GM12878 (cell line): Measurements from ENCODE around the gene CPT2. TPM values are rescaled to one million over a fixed set of nuclear protein-coding genes. Genes with fewer than 3 reads are reported as not detected.

ENCODE experiments used
- ATAC-seq: fragments of 200-7000 bp; cut with Tn5 transposase; 3 replicates; pipeline ENCODE4 v1.9.1; 2020; ENCODE audit warnings: mild to moderate bottlenecking, moderate library complexity
- BruUV-seq: library from RNA; stranded (reverse); fragments of 400-500 nt; replicated peaks from 2 replicates; lab custom pipeline; 2021; lab: Mats Ljungman, UMichigan
- CTCF ChIA-PET: fragments of 300-600 bp; sonication (Branson Sonifier 250); formaldehyde crosslinking; extraction: SDS; loops from one replicate; lab custom pipeline; 2021; ENCODE audit warnings: inconsistent platforms; lab: Yijun Ruan, JAX
- POLR2A ChIA-PET: fragments of 350-600 bp; formaldehyde crosslinking; extraction: SDS; loops from one replicate; lab custom pipeline; 2021; ENCODE audit warnings: inconsistent platforms; lab: Charles Lee
- RAD21 ChIA-PET: fragments of 300-600 bp; sonication (Branson Sonifier 250); formaldehyde crosslinking; loops from one replicate; lab custom pipeline; 2023; ENCODE audit warnings: antibody characterized with exemption; ENCODE audit not compliant: unreplicated experiment; lab: Charles Lee
- SMC1A ChIA-PET: fragments of 300-600 bp; sonication (Branson Sonifier 250); formaldehyde crosslinking; loops from one replicate; lab custom pipeline; 2023; ENCODE audit not compliant: unreplicated experiment, uncharacterized antibody; lab: Charles Lee
- DNase-seq: peaks from one replicate; pipeline ENCODE4 v3.0.0-alpha.2; 2011; ENCODE audit warnings: low read depth, low spot score
- FAIRE-seq: peaks from 3 replicates; lab custom pipeline; 2011; peaks lifted over from hg19 to GRCh38; lab: Jason Lieb, UNC
- H2AFZ ChIP-seq: 2 replicates; pipeline ENCODE4 v1.6.0; 2011; ENCODE audit warnings: low read depth, low read length, control low read depth; ENCODE audit not compliant: control insufficient read depth
- H3K27ac ChIP-seq: 2 replicates; pipeline ENCODE4 v1.5.1; 2011; ENCODE audit warnings: control low read depth; ENCODE audit not compliant: control insufficient read depth, insufficient read depth
- H3K27me3 ChIP-seq, 2 experiments: replicated peaks in 1 of 2; 2 replicates each; pipeline versions ENCODE4 v1.6.0 to v1.6.1; 2011; ENCODE audit warnings: low read length in 1 of 2; ENCODE audit not compliant: control insufficient read depth in 2 of 2, insufficient read depth in 2 of 2
- H3K36me3 ChIP-seq, 2 experiments: 2 replicates each; pipeline ENCODE4 v1.5.1; 2011; ENCODE audit warnings: low read length in 1 of 2; ENCODE audit not compliant: control insufficient read depth in 2 of 2, insufficient read depth in 2 of 2
- H3K4me1 ChIP-seq: 2 replicates; pipeline ENCODE4 v1.6.1; 2011; ENCODE audit warnings: mild to moderate bottlenecking, low read length, moderate library complexity, mixed read lengths; ENCODE audit not compliant: control insufficient read depth, insufficient read depth
- H3K4me2 ChIP-seq: 2 replicates; pipeline ENCODE4 v1.6.0; 2011; ENCODE audit warnings: control low read depth; ENCODE audit not compliant: control insufficient read depth, insufficient read depth
- H3K4me3 ChIP-seq: fragments of 200-600 bp; sonication (generic); 2 replicates; pipeline ENCODE4 v1.5.1; 2016
- H3K79me2 ChIP-seq: 2 replicates; pipeline ENCODE4 v1.6.0; 2011; ENCODE audit warnings: low read length; ENCODE audit not compliant: control insufficient read depth, insufficient read depth
- H3K9ac ChIP-seq: 2 replicates; pipeline ENCODE4 v1.8.0; 2011; ENCODE audit warnings: low read length, control low read depth, mixed read lengths; ENCODE audit not compliant: control insufficient read depth, insufficient read depth
- H3K9me3 ChIP-seq: replicated peaks from 3 replicates; pipeline ENCODE4 v1.5.1; 2011; ENCODE audit warnings: mild to moderate bottlenecking, low read length; ENCODE audit not compliant: control insufficient read depth, insufficient read depth
- H4K20me1 ChIP-seq: 2 replicates; pipeline ENCODE4 v1.6.0; 2011; ENCODE audit not compliant: control insufficient read depth, insufficient read depth
- BRCA1 ChIP-seq: IDR thresholded peaks from 2 replicates; pipeline ENCODE4 v1.6.1; 2011; ENCODE audit warnings: low read depth, low read length, improper control_type of control experiment
- CREB1 ChIP-seq: IDR thresholded peaks from 2 replicates; pipeline ENCODE4 v1.6.1; 2012; ENCODE audit warnings: low read depth, mild to moderate bottlenecking, inconsistent platforms
- DPF2 ChIP-seq: fragments of 450-650 bp; IDR thresholded peaks from 2 replicates; pipeline ENCODE4 v1.6.1; 2017; ENCODE audit warnings: mild to moderate bottlenecking
- HDAC2 ChIP-seq: fragments of 200-600 bp; sonication (generic); IDR thresholded peaks from 2 replicates; pipeline ENCODE4 v1.6.1; 2017
- PAX5 ChIP-seq: IDR thresholded peaks from 2 replicates; pipeline ENCODE4 v1.6.1; 2011; ENCODE audit warnings: low read depth, low read length, borderline replicate concordance
- RAD51 ChIP-seq: fragments of 450-650 bp; IDR thresholded peaks from 2 replicates; pipeline ENCODE4 v1.6.1; 2016; ENCODE audit warnings: moderate library complexity, mild to moderate bottlenecking, inconsistent platforms
- STAT1 ChIP-seq: fragments of 450-650 bp; conservative IDR thresholded peaks from 2 replicates; pipeline ENCODE4 v1.6.1; 2014; ENCODE audit warnings: antibody characterized with exemption, mild to moderate bottlenecking
- STAT3 ChIP-seq: IDR thresholded peaks from 2 replicates; pipeline ENCODE4 v1.6.1; 2011; ENCODE audit warnings: low read depth, low read length, improper control_type of control experiment
- USF1 ChIP-seq: IDR thresholded peaks from 2 replicates; pipeline ENCODE4 v1.6.1; 2011; ENCODE audit warnings: borderline replicate concordance, low read depth, mild to moderate bottlenecking, moderate library complexity, mixed read lengths, low read length; ENCODE audit not compliant: insufficient read depth; ENCODE audit errors: extremely low read length
- YY1 ChIP-seq: IDR thresholded peaks from 2 replicates; pipeline ENCODE4 v1.6.1; 2011; ENCODE audit warnings: low read depth, mild to moderate bottlenecking, low read length
- WGBS: methylation state at CpG from one replicate; pipeline ENCODE4 v1.1.6; 2016; ENCODE audit warnings: low lambda C conversion rate; ENCODE audit not compliant: insufficient replicate concordance, insufficient coverage; ENCODE audit errors: missing lambda C conversion rate; 5-methylcytosine and 5-hydroxymethylcytosine counted together
- in situ Hi-C: fragments of 300-500 bp; cut with MboI; formaldehyde crosslinking; loops from 9 replicates; pipeline ENCODE4 v1.14.3; 2018; ENCODE audit warnings: mixed read lengths
- intact Hi-C: fragments of 100-400 bp; cut with micrococcal nuclease; formaldehyde crosslinking; loops from one replicate; pipeline ENCODE4 v1.14.2; 2022; ENCODE audit not compliant: unreplicated experiment
- polyA plus RNA-seq, 11 experiments: library from polyadenylated mRNA; depleted of rRNA in 4 of 11; unstranded in 6 of 11; stranded (reverse) in 5 of 11; fragments of >200 nt; fragmentation: Nextera tagmentation in 4 of 11; fragmentation: Illumina TruSeq in 1 of 11; extraction: Ambion mirVana in 4 of 11; extraction: Trizol in 1 of 11; gene quantifications; 1 replicate in 1 of 11; 2 replicates in 10 of 11; pipeline versions ENCODE4 v1.2.1 to v1.2.3, GENCODE V29; 2011 to 2016; ENCODE audit warnings: inconsistent platforms in 2 of 11, missing spikeins in 2 of 11, low read depth in 1 of 11
- total RNA-seq, 4 experiments: library from RNA; depleted of rRNA in 3 of 4; stranded (reverse); fragments of >200 nt in 3 of 4; fragmentation: Illumina TruSeq in 1 of 4; extraction: Trizol in 1 of 4; gene quantifications; 2 replicates each; pipeline versions ENCODE4 v1.2.1 to v1.2.3, GENCODE V29; 2013 to 2021
- TF ChIP-seq, protein P1 (sequence below): IDR thresholded peaks from 2 replicates; pipeline ENCODE4 v1.6.1; 2011; ENCODE audit warnings: mild to moderate bottlenecking, low read depth, low read length, moderate library complexity; ENCODE audit not compliant: insufficient replicate concordance
- TF ChIP-seq, protein P2 (sequence below): IDR thresholded peaks from 2 replicates; pipeline ENCODE4 v1.6.1; 2012; ENCODE audit warnings: low read depth, low read length, improper control_type of control experiment
- TF ChIP-seq, protein P3 (sequence below): fragments of 450-650 bp; IDR thresholded peaks from 2 replicates; pipeline ENCODE4 v1.6.1; 2017; ENCODE audit warnings: mild to moderate bottlenecking, moderate library complexity
- TF ChIP-seq, protein P4 (sequence below): fragments of 450-650 bp; IDR thresholded peaks from 2 replicates; pipeline ENCODE4 v1.6.1; 2017; ENCODE audit warnings: low read depth, mild to moderate bottlenecking, moderate library complexity

The CPT2 gene
- total and polyA plus RNA-seq, 10 of the 15 experiments (the other 5 are each of a cell fraction or from before 2014, with no cell fraction given) = 10.1 to 36.2 (median 26.3) TPM

- peaks cover 15 to 27% of the 10 kb centered on the region in 2 experiments for H3K36me3 ChIP-seq
- H3K79me2 ChIP-seq = no peaks in the 10 kb centered on the region
- H4K20me1 ChIP-seq = no peaks in the 10 kb centered on the region
- no peaks in the 10 kb centered on the region for H3K27me3 ChIP-seq
- H3K4me3 ChIP-seq = no peak overlapping the region
- ChIA-PET RAD21 (interaction anchor here (0.6 kb wide), 1 partner anchor 30 kb away, joined by 3 read pairs; no protein-coding TSS in a partner anchor), SMC1A (no interaction called here), POLR2A (no interaction called here), CTCF (no interaction called here)
- in situ Hi-C loops = no loop called here
- no peak overlapping the region for H2AFZ ChIP-seq
- 80% methylated on average over 3 of the region's 3 CpGs for WGBS
- H3K9me3 ChIP-seq = no peaks in the 10 kb centered on the region
- intact Hi-C loops = no loop called here
- no peak for FAIRE-seq
- H3K9ac ChIP-seq = no peak overlapping the region
- no peak overlapping the region for H3K27ac ChIP-seq
- peaks cover 8% of the 10 kb centered on the region for H3K4me1 ChIP-seq
- BruUV-seq = no TSS peak
- ATAC-seq = no peak
- DNase-seq = no peak
- no peak overlapping the region for H3K4me2 ChIP-seq
- TF ChIP-seq HDAC2 (no peak), CREB1 (no peak), STAT1 (no peak), DPF2 (no peak), PAX5 (no peak), YY1 (no peak), BRCA1 (no peak), RAD51 (no peak), STAT3 (no peak), USF1 (no peak)
- TF ChIP-seq, protein P1, sequence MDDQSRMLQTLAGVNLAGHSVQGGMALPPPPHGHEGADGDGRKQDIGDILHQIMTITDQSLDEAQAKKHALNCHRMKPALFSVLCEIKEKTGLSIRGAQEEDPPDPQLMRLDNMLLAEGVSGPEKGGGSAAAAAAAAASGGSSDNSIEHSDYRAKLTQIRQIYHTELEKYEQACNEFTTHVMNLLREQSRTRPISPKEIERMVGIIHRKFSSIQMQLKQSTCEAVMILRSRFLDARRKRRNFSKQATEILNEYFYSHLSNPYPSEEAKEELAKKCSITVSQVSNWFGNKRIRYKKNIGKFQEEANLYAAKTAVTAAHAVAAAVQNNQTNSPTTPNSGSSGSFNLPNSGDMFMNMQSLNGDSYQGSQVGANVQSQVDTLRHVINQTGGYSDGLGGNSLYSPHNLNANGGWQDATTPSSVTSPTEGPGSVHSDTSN = no peak
- TF ChIP-seq, protein P2, sequence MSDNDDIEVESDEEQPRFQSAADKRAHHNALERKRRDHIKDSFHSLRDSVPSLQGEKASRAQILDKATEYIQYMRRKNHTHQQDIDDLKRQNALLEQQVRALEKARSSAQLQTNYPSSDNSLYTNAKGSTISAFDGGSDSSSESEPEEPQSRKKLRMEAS = no peak
- TF ChIP-seq, protein P3, sequence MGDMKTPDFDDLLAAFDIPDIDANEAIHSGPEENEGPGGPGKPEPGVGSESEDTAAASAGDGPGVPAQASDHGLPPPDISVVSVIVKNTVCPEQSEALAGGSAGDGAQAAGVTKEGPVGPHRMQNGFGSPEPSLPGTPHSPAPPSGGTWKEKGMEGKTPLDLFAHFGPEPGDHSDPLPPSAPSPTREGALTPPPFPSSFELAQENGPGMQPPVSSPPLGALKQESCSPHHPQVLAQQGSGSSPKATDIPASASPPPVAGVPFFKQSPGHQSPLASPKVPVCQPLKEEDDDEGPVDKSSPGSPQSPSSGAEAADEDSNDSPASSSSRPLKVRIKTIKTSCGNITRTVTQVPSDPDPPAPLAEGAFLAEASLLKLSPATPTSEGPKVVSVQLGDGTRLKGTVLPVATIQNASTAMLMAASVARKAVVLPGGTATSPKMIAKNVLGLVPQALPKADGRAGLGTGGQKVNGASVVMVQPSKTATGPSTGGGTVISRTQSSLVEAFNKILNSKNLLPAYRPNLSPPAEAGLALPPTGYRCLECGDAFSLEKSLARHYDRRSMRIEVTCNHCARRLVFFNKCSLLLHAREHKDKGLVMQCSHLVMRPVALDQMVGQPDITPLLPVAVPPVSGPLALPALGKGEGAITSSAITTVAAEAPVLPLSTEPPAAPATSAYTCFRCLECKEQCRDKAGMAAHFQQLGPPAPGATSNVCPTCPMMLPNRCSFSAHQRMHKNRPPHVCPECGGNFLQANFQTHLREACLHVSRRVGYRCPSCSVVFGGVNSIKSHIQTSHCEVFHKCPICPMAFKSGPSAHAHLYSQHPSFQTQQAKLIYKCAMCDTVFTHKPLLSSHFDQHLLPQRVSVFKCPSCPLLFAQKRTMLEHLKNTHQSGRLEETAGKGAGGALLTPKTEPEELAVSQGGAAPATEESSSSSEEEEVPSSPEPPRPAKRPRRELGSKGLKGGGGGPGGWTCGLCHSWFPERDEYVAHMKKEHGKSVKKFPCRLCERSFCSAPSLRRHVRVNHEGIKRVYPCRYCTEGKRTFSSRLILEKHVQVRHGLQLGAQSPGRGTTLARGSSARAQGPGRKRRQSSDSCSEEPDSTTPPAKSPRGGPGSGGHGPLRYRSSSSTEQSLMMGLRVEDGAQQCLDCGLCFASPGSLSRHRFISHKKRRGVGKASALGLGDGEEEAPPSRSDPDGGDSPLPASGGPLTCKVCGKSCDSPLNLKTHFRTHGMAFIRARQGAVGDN = no peak
- TF ChIP-seq, protein P4, sequence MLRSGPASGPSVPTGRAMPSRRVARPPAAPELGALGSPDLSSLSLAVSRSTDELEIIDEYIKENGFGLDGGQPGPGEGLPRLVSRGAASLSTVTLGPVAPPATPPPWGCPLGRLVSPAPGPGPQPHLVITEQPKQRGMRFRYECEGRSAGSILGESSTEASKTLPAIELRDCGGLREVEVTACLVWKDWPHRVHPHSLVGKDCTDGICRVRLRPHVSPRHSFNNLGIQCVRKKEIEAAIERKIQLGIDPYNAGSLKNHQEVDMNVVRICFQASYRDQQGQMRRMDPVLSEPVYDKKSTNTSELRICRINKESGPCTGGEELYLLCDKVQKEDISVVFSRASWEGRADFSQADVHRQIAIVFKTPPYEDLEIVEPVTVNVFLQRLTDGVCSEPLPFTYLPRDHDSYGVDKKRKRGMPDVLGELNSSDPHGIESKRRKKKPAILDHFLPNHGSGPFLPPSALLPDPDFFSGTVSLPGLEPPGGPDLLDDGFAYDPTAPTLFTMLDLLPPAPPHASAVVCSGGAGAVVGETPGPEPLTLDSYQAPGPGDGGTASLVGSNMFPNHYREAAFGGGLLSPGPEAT = no peak
Observed at GRCh38 chr1:53249706-53250105, 53.1 kb downstream of the CPT2 start.
